ENCODE data around the gene SLIT3.

SLIT3 gene

DNA sequence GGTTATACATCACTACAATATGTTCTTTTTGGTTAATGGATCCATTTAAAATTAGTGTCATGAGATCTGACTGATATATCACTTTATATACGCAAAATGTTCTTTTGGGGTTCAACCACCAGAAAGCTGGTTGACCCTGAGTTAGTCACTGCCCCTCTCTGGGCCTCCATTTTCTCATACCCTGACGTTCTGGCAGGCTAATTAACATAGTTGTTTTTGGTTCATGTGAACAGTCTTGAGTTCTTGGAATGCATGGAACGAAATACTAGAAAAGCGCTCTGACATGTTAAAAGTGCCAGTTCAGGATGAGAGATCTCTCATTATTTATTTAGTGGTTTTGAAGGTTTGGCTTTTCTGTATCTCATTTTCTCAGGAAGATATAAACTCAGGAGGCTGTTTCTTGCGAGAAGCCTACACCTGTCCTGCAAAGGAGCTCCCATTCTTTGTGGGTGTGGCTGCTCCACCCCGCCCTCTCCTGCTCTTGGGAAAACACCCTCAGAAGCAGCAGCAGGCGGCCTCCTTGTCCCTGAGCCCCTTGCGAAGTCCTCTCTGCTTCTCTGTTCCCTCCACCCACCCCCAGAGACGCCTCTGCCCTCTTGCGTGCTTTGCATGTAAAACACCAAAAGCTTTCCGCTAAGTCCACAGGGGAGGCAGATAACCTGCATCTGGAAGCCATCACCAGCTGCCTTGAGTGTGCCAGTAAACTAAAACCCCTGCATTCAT lies 419.4 kb downstream of the SLIT3 start:
- TF ChIP-seq, protein P1, sequence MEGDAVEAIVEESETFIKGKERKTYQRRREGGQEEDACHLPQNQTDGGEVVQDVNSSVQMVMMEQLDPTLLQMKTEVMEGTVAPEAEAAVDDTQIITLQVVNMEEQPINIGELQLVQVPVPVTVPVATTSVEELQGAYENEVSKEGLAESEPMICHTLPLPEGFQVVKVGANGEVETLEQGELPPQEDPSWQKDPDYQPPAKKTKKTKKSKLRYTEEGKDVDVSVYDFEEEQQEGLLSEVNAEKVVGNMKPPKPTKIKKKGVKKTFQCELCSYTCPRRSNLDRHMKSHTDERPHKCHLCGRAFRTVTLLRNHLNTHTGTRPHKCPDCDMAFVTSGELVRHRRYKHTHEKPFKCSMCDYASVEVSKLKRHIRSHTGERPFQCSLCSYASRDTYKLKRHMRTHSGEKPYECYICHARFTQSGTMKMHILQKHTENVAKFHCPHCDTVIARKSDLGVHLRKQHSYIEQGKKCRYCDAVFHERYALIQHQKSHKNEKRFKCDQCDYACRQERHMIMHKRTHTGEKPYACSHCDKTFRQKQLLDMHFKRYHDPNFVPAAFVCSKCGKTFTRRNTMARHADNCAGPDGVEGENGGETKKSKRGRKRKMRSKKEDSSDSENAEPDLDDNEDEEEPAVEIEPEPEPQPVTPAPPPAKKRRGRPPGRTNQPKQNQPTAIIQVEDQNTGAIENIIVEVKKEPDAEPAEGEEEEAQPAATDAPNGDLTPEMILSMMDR (IDR thresholded peaks at IDR 0.05; ENCODE audit: low read length, missing control alignments), result no peak
- H3K4me3 ChIP-seq (replicated peaks; ENCODE audit: low read depth, low read length), result no peak overlapping the region
- no peak for DNase-seq (ENCODE audit: low read depth)

DNA sequence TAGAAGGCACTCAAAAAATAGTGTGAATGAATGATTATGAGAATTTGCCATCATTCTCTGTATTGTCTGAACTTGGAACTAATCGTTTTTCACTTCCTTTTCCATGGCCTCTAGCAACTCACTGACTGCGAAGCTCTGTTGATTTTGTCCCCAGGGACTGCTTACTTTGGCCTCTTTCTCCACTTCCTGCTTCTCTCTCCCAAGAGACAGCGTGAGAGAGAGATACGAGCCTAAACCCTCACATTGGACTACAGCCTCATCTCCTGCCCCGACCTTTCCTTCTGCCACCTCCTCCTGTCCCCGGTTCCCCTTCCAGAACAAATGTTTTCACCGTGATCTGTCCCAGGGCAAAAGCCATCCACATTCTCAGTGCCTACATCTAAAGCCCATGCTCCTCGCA lies 421.0 kb downstream of the SLIT3 start:
- peak; percentile 65 for DNase-seq (ENCODE audit: low read depth)
- TF ChIP-seq, protein P1 (IDR thresholded peaks at IDR 0.05; ENCODE audit: low read length, missing control alignments), result no peak
- no peak overlapping the region for H3K4me3 ChIP-seq (replicated peaks; ENCODE audit: low read depth, low read length)

DNA sequence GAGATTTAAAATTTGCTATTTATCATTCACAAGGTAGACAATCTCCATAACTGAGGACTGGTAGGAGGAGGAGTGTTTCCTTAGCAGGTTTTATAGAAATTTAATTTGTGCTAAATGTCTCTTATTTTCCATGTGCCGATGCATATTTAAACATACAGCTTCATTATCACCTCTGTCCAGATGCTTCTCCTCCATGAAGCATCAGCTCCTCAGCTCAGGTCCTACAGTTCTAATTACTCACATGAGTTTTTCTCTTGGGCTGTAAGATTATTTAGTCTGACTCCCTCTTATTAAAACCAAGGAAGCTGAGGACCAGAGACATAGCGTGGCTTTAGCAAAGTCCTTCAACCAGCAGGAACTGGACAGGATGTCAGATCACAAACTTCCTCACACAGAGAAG lies 421.6 kb downstream of the SLIT3 start:
- TF ChIP-seq, protein P1 (IDR thresholded peaks at IDR 0.05; ENCODE audit: low read length, missing control alignments), result no peak
- no peak for DNase-seq (ENCODE audit: low read depth)

DNA sequence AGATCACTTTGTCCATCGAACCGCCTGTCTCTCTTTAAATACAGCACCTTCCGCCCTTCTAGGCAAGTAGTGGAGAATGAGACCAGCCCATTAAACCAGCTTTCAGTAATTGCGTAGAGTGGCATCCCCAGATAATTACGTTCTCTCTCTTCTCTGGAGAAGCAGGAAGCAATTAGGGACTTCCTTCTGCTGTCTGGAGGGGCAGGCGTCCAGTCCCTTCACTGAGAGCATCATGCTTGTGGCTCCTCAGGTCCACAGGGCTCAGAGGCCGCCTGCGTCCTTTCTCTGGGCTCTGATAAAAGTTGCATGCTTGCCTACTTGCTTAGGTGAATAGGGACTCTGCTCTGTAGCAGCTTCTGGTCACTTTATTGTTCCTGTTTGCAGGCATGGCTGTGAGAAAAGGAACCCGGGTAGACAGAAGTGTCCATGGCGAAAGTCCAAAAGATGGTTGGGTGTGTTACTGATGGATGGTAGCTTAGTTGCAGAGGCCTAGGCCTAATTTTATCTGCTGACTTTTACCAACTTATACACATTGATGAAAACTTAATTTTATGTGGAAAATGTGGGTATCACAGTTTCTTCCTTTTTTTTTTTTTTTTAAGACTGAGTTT lies 422.7 kb downstream of the SLIT3 start:
- H3K4me3 ChIP-seq (replicated peaks; ENCODE audit: low read depth, low read length), result no peak overlapping the region
- TF ChIP-seq, protein P1 (IDR thresholded peaks at IDR 0.05; ENCODE audit: low read length, missing control alignments), result no peak
- DNase-seq (ENCODE audit: low read depth), result no peak

More for the DNA sequence above, 421.6 kb downstream of the SLIT3 start:
- H3K4me3 ChIP-seq (replicated peaks; ENCODE audit: low read depth, low read length), result no peak overlapping the region

DNA sequence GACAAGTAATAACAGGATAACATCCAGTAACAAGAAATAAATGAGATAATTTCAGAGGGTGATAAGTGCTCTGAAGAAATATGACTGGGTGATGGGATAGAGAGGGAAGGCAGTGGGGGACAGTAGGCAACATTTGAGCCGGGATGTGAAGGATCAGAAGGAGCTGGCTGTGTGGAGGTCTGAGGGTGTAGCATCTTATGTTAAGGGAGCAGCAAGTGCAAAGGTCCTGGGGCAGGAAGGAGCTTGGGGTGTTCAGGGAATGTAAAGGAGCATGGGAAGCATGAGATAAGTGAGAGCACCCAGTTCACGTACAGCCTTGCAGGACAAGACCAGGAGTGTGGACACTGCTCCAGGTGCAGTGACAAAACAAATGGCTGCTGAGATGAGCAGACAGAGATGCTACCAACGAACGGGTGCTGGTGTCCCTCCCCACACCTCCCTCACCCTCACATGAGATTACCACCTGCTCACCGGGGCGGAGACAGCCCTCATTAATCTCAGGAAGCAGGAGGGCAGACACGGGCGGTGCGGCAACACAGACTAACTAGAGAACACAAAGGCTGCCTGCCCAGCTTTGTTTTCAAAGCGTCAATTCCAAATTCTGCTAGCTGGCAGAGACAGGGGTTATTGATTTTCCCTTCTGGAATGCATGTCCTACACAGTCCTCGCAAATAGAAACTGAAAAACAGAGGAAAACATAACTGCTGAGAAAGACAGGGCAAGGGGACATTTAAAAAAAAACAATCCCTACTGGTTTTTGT lies 423.6 kb downstream of the SLIT3 start:
- H3K4me3 ChIP-seq (replicated peaks; ENCODE audit: low read depth, low read length), result no peak overlapping the region
- TF ChIP-seq, protein P1 (IDR thresholded peaks at IDR 0.05; ENCODE audit: low read length, missing control alignments), result no peak
- DNase-seq (ENCODE audit: low read depth), result no peak

DNA sequence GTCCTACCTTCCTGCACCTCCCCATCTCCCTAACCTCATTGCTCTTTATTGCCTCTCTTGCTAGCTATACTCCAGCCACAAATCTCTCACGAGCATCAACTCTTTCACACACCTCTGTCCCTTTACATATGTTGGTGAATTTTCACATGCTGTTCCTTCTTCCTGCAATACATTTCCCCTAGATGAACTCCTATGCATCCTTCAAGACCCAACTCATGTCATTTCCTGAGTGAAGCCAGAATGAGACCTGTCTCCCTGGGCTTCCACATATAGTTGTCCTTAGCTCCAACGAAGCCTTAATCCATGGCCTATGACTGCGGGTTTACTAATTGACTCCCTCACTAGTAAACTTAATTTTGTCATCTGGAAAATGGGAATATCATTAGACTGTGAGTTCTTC lies 424.5 kb downstream of the SLIT3 start:
- TF ChIP-seq, protein P1 (IDR thresholded peaks at IDR 0.05; ENCODE audit: low read length, missing control alignments), result no peak
- DNase-seq (ENCODE audit: low read depth), result no peak
- no peak overlapping the region for H3K4me3 ChIP-seq (replicated peaks; ENCODE audit: low read depth, low read length)

Data from fibroblast of pulmonary artery (primary cell).